Inflammatory macrophage treated with lipopolysaccharide for 1 hour (primary cell): ENCODE results near the gene ZNF519.

Experiments
- DNase-seq, 2 donors: peaks; one replicate each; pipeline ENCODE4 v3.0.0-alpha.2; 2020 to 2022

The ZNF519 gene

GRCh38 chr18:14092625-14093306 lies 39.5 kb downstream of the ZNF519 start:
- DNase-seq, result no peak

GRCh38 chr18:14089781-14090180 lies 42.5 kb downstream of the ZNF519 start:
- DNase-seq, result no peak

- no peak for DNase-seq
These were observed 43.0 kb downstream of the ZNF519 start for GRCh38 chr18:14089191-14089590.

GRCh38 chr18:14086458-14087231 lies 45.6 kb downstream of the ZNF519 start:
- peak; percentile 12 to 36 for DNase-seq

- no peak for DNase-seq
These were observed 46.3 kb downstream of the ZNF519 start for GRCh38 chr18:14085770-14086457.

- DNase-seq, result no peak
These were observed 57.0 kb downstream of the ZNF519 start for GRCh38 chr18:14075196-14075595.

- DNase-seq, result no peak
These were observed 58.0 kb downstream of the ZNF519 start for GRCh38 chr18:14074187-14074586.

- no peak for DNase-seq
These were observed 78.6 kb downstream of the ZNF519 start for GRCh38 chr18:14053661-14054060.
